Liver (tissue), 3 donors: Measurements from ENCODE around the gene ELL.

Experiments used
- ATF3 ChIP-seq: IDR thresholded peaks from 2 replicates; pipeline ENCODE4 v1.6.1; 2016; ENCODE audit warnings: antibody characterized with exemption
- EGR1 ChIP-seq, 2 donors: IDR thresholded peaks; 2 replicates each; pipeline ENCODE4 v1.6.1; 2016 to 2018; ENCODE audit warnings: antibody characterized with exemption in 2 of 2, low read depth in 2 of 2
- GABPA ChIP-seq, 2 donors: IDR thresholded peaks in 1 of 2; conservative IDR thresholded peaks in 1 of 2; 2 replicates each; pipeline ENCODE4 v1.6.1; 2016; ENCODE audit warnings: antibody characterized with exemption in 2 of 2, mild to moderate bottlenecking in 1 of 2, moderate library complexity in 1 of 2
- HNF4A ChIP-seq, 2 donors: conservative IDR thresholded peaks; 2 replicates each; pipeline ENCODE4 v1.6.1; 2016; ENCODE audit warnings: antibody characterized with exemption in 2 of 2, mild to moderate bottlenecking in 2 of 2
- HNF4G ChIP-seq: IDR thresholded peaks from 2 replicates; pipeline ENCODE4 v1.6.1; 2016; ENCODE audit warnings: antibody characterized with exemption
- MAX ChIP-seq: IDR thresholded peaks from 2 replicates; pipeline ENCODE4 v1.6.1; 2016; ENCODE audit warnings: antibody characterized with exemption
- RAD21 ChIP-seq, 2 donors: IDR thresholded peaks; 2 replicates each; pipeline ENCODE4 v1.6.1; 2016; ENCODE audit warnings: antibody characterized with exemption in 2 of 2, mild to moderate bottlenecking in 2 of 2
- REST ChIP-seq: IDR thresholded peaks from 2 replicates; pipeline ENCODE4 v1.6.1; 2016; ENCODE audit warnings: antibody characterized with exemption, mild to moderate bottlenecking
- RXRA ChIP-seq, 2 donors: IDR thresholded peaks; 2 replicates each; pipeline ENCODE4 v1.6.1; 2017 to 2018; ENCODE audit warnings: antibody characterized with exemption in 2 of 2, mild to moderate bottlenecking in 1 of 2
- SP1 ChIP-seq: IDR thresholded peaks from 2 replicates; pipeline ENCODE4 v1.6.1; 2018; ENCODE audit warnings: antibody characterized with exemption, mild to moderate bottlenecking
- TAF1 ChIP-seq: conservative IDR thresholded peaks from 2 replicates; pipeline ENCODE4 v1.6.1; 2016; ENCODE audit warnings: antibody characterized with exemption, mild to moderate bottlenecking
- YY1 ChIP-seq: IDR thresholded peaks from 2 replicates; pipeline ENCODE4 v1.6.1; 2016; ENCODE audit warnings: antibody characterized with exemption, mild to moderate bottlenecking
- ZBTB33 ChIP-seq: IDR thresholded peaks from 2 replicates; pipeline ENCODE4 v1.6.1; 2016; ENCODE audit warnings: antibody characterized with exemption
- TF ChIP-seq, protein P1 (sequence below): fragments of 150-350 bp; IDR thresholded peaks from 2 replicates; pipeline ENCODE4 v1.5.1; 2017; ENCODE audit warnings: improper control_type of control experiment, low read depth, low read length; ENCODE audit not compliant: missing input control
- donor health status: healthy.
- donor health status: healthy.

- TF ChIP-seq, protein P1, sequence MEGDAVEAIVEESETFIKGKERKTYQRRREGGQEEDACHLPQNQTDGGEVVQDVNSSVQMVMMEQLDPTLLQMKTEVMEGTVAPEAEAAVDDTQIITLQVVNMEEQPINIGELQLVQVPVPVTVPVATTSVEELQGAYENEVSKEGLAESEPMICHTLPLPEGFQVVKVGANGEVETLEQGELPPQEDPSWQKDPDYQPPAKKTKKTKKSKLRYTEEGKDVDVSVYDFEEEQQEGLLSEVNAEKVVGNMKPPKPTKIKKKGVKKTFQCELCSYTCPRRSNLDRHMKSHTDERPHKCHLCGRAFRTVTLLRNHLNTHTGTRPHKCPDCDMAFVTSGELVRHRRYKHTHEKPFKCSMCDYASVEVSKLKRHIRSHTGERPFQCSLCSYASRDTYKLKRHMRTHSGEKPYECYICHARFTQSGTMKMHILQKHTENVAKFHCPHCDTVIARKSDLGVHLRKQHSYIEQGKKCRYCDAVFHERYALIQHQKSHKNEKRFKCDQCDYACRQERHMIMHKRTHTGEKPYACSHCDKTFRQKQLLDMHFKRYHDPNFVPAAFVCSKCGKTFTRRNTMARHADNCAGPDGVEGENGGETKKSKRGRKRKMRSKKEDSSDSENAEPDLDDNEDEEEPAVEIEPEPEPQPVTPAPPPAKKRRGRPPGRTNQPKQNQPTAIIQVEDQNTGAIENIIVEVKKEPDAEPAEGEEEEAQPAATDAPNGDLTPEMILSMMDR, result peak; percentile 48
- peak; percentile 95 for TF ChIP-seq REST
- peak; percentile 31 for TF ChIP-seq YY1
- TF ChIP-seq SP1, result peak; percentile 32
- no peak for TF ChIP-seq TAF1
- no peak for TF ChIP-seq ZBTB33
- no peak for TF ChIP-seq ATF3
- peak in 1 of 2 donors; percentile 59 for TF ChIP-seq RXRA (IDR thresholded peaks at IDR 0.05)
- TF ChIP-seq MAX, result no peak
- no peak for TF ChIP-seq HNF4G
- TF ChIP-seq EGR1 (IDR thresholded peaks at IDR 0.05; ENCODE audit: low read depth in 2 of 2), result peak in 1 of 2 donors; percentile 52
- TF ChIP-seq GABPA (IDR thresholded peaks at IDR 0.05 in 1 of 2, conservative IDR thresholded peaks at IDR 0.05 in 1 of 2), result no peak
- TF ChIP-seq RAD21 (IDR thresholded peaks at IDR 0.05), result peak; percentile 70 to 73
- TF ChIP-seq HNF4A (conservative IDR thresholded peaks at IDR 0.05), result peak; percentile 22 to 36
These were observed 32.8 kb downstream of the ELL start for GRCh38 chr19:18488838-18489626.
